ENCODE results near the gene HAP1. TPM values are rescaled to one million over a fixed set of nuclear protein-coding genes. Genes with fewer than 3 reads are reported as not detected.

Gene HAP1
- total and polyA plus RNA-seq, 4 donors: 0.06 TPM; not detected in 3

GRCh38 chr17:41750862-41751261, 16.4 kb upstream of the HAP1 start:
- H3K9me3 ChIP-seq (ENCODE audit: control insufficient read depth, low read length): no peaks in the 10 kb centered on the region

DNA sequence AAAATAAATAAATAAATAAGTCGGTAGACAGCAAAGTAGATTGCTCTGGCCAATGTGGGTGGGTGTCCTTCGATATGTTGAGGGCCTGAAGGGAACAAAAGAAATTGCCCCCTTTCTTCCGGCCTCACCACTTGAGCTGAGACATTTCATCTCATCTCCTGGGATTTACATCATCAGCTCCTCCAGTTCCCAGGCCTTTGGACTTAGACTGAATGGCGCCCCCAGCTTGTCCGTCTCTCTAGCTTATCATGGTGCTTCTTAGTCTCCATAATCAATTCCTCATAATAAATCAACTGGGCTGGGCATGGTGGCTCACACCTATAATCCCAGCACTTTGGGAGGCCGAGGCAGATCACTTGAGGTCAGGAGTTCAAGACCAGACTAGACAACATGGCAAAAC, 13.8 kb upstream of the HAP1 start:
- Histone ChIP-seq H3K27me3 (ENCODE audit: control insufficient read depth in 1 of 2, insufficient read depth in 2 of 2, low read length in 1 of 2) (no peaks in the 10 kb centered on the region), H3K4me1 (ENCODE audit: control insufficient read depth in 1 of 2, insufficient read depth in 2 of 2, low read length in 2 of 2) (no peaks in the 10 kb centered on the region), H3K27ac (ENCODE audit: low read depth in 1 of 2, low read length in 2 of 2) (no peak overlapping the region), H3K9me3 (ENCODE audit: control insufficient read depth, low read length) (no peaks in the 10 kb centered on the region), H3K4me3 (ENCODE audit: low read length in 2 of 2) (no peak overlapping the region), H3K36me3 (ENCODE audit: control insufficient read depth in 1 of 2, insufficient read depth in 2 of 2, low read length in 1 of 2) (no peaks in the 10 kb centered on the region)
- 84 to 92% methylated on average over 6 of the region's 6 CpGs for WGBS, 2 donors
- no peak for DNase-seq
- ATAC-seq (ENCODE audit: low FRiP score): no peak
- intact Hi-C loops (cut with DNase I): no loop called here

More at GRCh38 chr17:41750862-41751261, 16.4 kb upstream of the HAP1 start:
- Histone ChIP-seq H3K27me3 (ENCODE audit: control insufficient read depth in 1 of 2, insufficient read depth in 2 of 2, low read length in 1 of 2) (no peaks in the 10 kb centered on the region), H3K4me3 (ENCODE audit: low read length in 2 of 2) (no peak overlapping the region), H3K36me3 (ENCODE audit: control insufficient read depth in 1 of 2, insufficient read depth in 2 of 2, low read length in 1 of 2) (peaks cover 0 to 2% of the 10 kb centered on the region in 2 donors), H3K4me1 (ENCODE audit: control insufficient read depth in 1 of 2, insufficient read depth in 2 of 2, low read length in 2 of 2) (no peaks in the 10 kb centered on the region), H3K27ac (ENCODE audit: low read depth in 1 of 2, low read length in 2 of 2) (no peak overlapping the region)
- intact Hi-C loops (cut with DNase I): no loop called here
- ATAC-seq (ENCODE audit: low FRiP score): no peak
- 71 to 79% methylated on average over 4 of the region's 4 CpGs for WGBS, 2 donors
- DNase-seq: no peak

GRCh38 chr17:41741709-41742108, 7.3 kb upstream of the HAP1 start:
- no peaks in the 10 kb centered on the region for H3K9me3 ChIP-seq (ENCODE audit: control insufficient read depth, low read length)
- H3K4me3 ChIP-seq (ENCODE audit: low read length in 2 of 2): no peak overlapping the region
- no peak overlapping the region for H3K27ac ChIP-seq (ENCODE audit: low read depth in 1 of 2, low read length in 2 of 2)
- 86 to 87% methylated on average over 9 of the region's 9 CpGs for WGBS, 2 donors
- no peaks in the 10 kb centered on the region for H3K27me3 ChIP-seq (ENCODE audit: control insufficient read depth in 1 of 2, insufficient read depth in 2 of 2, low read length in 1 of 2)
- no peaks in the 10 kb centered on the region for H3K4me1 ChIP-seq (ENCODE audit: control insufficient read depth in 1 of 2, insufficient read depth in 2 of 2, low read length in 2 of 2)
- no peaks in the 10 kb centered on the region for H3K36me3 ChIP-seq (ENCODE audit: control insufficient read depth in 1 of 2, insufficient read depth in 2 of 2, low read length in 1 of 2)
- ATAC-seq (ENCODE audit: low FRiP score) (no peak), DNase-seq (no peak)
- intact Hi-C loops (cut with DNase I): no loop called here

- DNase-seq (no peak), ATAC-seq (ENCODE audit: low FRiP score) (no peak)
- Histone ChIP-seq H3K27ac (ENCODE audit: low read depth in 1 of 2, low read length in 2 of 2) (no peak overlapping the region), H3K27me3 (ENCODE audit: control insufficient read depth in 1 of 2, insufficient read depth in 2 of 2, low read length in 1 of 2) (no peaks in the 10 kb centered on the region), H3K4me1 (ENCODE audit: control insufficient read depth in 1 of 2, insufficient read depth in 2 of 2, low read length in 2 of 2) (no peaks in the 10 kb centered on the region), H3K9me3 (ENCODE audit: control insufficient read depth, low read length) (no peaks in the 10 kb centered on the region), H3K36me3 (ENCODE audit: control insufficient read depth in 1 of 2, insufficient read depth in 2 of 2, low read length in 1 of 2) (no peaks in the 10 kb centered on the region), H3K4me3 (ENCODE audit: low read length in 2 of 2) (no peak overlapping the region)
- intact Hi-C loops (cut with DNase I): no loop called here
- 89 to 92% methylated on average over 5 of the region's 5 CpGs for WGBS, 2 donors
These were observed 6.1 kb upstream of the HAP1 start for GRCh38 chr17:41740506-41740905.

GRCh38 chr17:41739661-41740352, 5.4 kb upstream of the HAP1 start:
- ATAC-seq (ENCODE audit: low FRiP score): no peak
- Histone ChIP-seq H3K36me3 (ENCODE audit: control insufficient read depth in 1 of 2, insufficient read depth in 2 of 2, low read length in 1 of 2) (no peaks in the 10 kb centered on the region), H3K4me1 (ENCODE audit: control insufficient read depth in 1 of 2, insufficient read depth in 2 of 2, low read length in 2 of 2) (no peaks in the 10 kb centered on the region), H3K4me3 (ENCODE audit: low read length in 2 of 2) (no peak overlapping the region), H3K27ac (ENCODE audit: low read depth in 1 of 2, low read length in 2 of 2) (no peak overlapping the region), H3K27me3 (ENCODE audit: control insufficient read depth in 1 of 2, insufficient read depth in 2 of 2, low read length in 1 of 2) (no peaks in the 10 kb centered on the region), H3K9me3 (ENCODE audit: control insufficient read depth, low read length) (no peaks in the 10 kb centered on the region)
- DNase-seq: no peak
- WGBS, 2 donors: 62 to 64% methylated on average over 9 of the region's 9 CpGs
- intact Hi-C loops (cut with DNase I): loop anchor here in 1 of 2 donors (2.0 kb wide), 1 partner anchor 61 kb away; no protein-coding TSS in a partner anchor

DNA sequence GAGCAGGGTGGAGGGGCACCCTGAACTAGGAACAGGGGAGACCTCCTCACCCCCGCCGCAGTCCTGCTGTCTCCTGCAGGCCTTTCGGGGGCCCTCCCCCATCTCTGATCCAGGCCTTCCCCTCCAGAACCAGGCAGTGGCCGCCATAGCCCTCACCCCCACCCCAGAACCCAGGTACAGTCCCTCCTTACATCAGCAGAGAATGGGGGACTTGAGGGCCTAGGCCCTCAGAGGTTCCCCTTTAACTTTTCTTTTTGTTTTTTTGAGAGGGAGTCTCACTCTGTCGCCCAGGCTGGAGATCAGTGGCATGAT, 4.3 kb upstream of the HAP1 start:
- intact Hi-C loops (cut with DNase I): loop anchor here (1.0 to 2.0 kb wide), 2 partner anchors 62 to 63 kb away; no protein-coding TSS in a partner anchor

DNA sequence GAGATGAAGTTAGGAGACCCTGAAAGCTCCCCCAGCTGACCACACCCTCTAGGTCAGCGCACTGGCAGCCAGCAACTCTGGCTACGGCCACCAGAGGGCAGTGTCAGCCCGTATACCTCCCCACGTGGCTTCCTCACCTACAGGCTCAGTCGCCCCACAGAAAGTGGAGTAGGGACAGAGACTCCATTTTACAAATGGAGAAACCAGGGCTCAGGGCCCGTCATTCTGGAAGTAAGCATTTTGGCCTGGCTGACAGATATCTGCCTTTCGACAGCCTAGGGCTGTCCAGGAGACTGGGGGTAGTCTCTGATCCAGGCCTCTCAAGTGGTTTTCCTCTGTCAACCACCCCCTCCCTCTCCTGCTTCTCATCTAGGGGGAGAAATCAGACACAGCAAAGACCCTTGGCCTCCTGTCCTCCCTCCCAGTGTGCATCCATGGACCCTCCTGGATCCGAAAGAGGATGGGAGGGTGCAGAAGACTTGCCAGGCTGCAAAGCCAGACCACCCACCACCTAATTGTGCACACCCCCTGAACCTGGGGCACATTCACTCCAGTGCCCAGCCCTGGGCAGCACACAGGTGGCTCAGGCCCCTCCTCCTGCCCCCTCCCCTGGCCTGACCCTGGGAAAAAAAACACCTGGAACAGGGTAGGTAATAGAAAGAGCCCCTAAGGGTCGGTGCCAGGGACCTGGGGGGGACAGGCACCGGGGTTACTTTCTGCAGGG, 3.8 kb upstream of the HAP1 start:
- DNase-seq: peak; percentile 79 to 92
- WGBS, 2 donors: 31 to 32% methylated on average over 10 of the region's 10 CpGs
- intact Hi-C loops (cut with DNase I): loop anchor here (1.0 to 2.0 kb wide), 2 partner anchors 63 kb away; no protein-coding TSS in a partner anchor
- no peak overlapping the region for H3K27ac ChIP-seq (ENCODE audit: low read depth in 1 of 2, low read length in 2 of 2)
- H3K27me3 ChIP-seq (ENCODE audit: control insufficient read depth in 1 of 2, insufficient read depth in 2 of 2, low read length in 1 of 2): peaks cover 0 to 3% of the 10 kb centered on the region in 2 donors
- H3K9me3 ChIP-seq (ENCODE audit: control insufficient read depth, low read length): no peaks in the 10 kb centered on the region
- ATAC-seq (ENCODE audit: low FRiP score): peak; percentile 88
- no peaks in the 10 kb centered on the region for H3K4me1 ChIP-seq (ENCODE audit: control insufficient read depth in 1 of 2, insufficient read depth in 2 of 2, low read length in 2 of 2)
- no peaks in the 10 kb centered on the region for H3K36me3 ChIP-seq (ENCODE audit: control insufficient read depth in 1 of 2, insufficient read depth in 2 of 2, low read length in 1 of 2)
- no peak overlapping the region for H3K4me3 ChIP-seq (ENCODE audit: low read length in 2 of 2)

More for the DNA sequence above, 4.3 kb upstream of the HAP1 start:
- H3K4me1 ChIP-seq (ENCODE audit: control insufficient read depth in 1 of 2, insufficient read depth in 2 of 2, low read length in 2 of 2): no peaks in the 10 kb centered on the region
- DNase-seq: no peak
- H3K9me3 ChIP-seq (ENCODE audit: control insufficient read depth, low read length): no peaks in the 10 kb centered on the region
- H3K27ac ChIP-seq (ENCODE audit: low read depth in 1 of 2, low read length in 2 of 2): no peak overlapping the region
- peaks cover 0 to 3% of the 10 kb centered on the region in 2 donors for H3K27me3 ChIP-seq (ENCODE audit: control insufficient read depth in 1 of 2, insufficient read depth in 2 of 2, low read length in 1 of 2)
- no peak for ATAC-seq (ENCODE audit: low FRiP score)
- WGBS, 2 donors: 91 to 93% methylated on average over 4 to 5 of the region's 5 CpGs
- H3K4me3 ChIP-seq (ENCODE audit: low read length in 2 of 2): no peak overlapping the region
- no peaks in the 10 kb centered on the region for H3K36me3 ChIP-seq (ENCODE audit: control insufficient read depth in 1 of 2, insufficient read depth in 2 of 2, low read length in 1 of 2)

GRCh38 chr17:41737680-41738023, 3.2 kb upstream of the HAP1 start:
- DNase-seq: no peak
- Histone ChIP-seq H3K27me3 (ENCODE audit: control insufficient read depth in 1 of 2, insufficient read depth in 2 of 2, low read length in 1 of 2) (peaks cover 0 to 3% of the 10 kb centered on the region in 2 donors), H3K36me3 (ENCODE audit: control insufficient read depth in 1 of 2, insufficient read depth in 2 of 2, low read length in 1 of 2) (no peaks in the 10 kb centered on the region), H3K4me3 (ENCODE audit: low read length in 2 of 2) (no peak overlapping the region), H3K4me1 (ENCODE audit: control insufficient read depth in 1 of 2, insufficient read depth in 2 of 2, low read length in 2 of 2) (no peaks in the 10 kb centered on the region), H3K27ac (ENCODE audit: low read depth in 1 of 2, low read length in 2 of 2) (no peak overlapping the region), H3K9me3 (ENCODE audit: control insufficient read depth, low read length) (no peaks in the 10 kb centered on the region)
- 25 to 33% methylated on average over 5 of the region's 5 CpGs for WGBS, 2 donors
- no peak for ATAC-seq (ENCODE audit: low FRiP score)
- intact Hi-C loops (cut with DNase I): loop anchor here (1.0 to 2.0 kb wide), 2 partner anchors 63 to 64 kb away; no protein-coding TSS in a partner anchor
